Calu3 (cell line): Measurements from ENCODE around the gene SKI. TPM values are rescaled to one million over a fixed set of nuclear protein-coding genes. Genes with fewer than 3 reads are reported as not detected.

Source experiments
- BruUV-seq: library from RNA; stranded (reverse); fragments of 400-500 nt; replicated peaks from 2 replicates; lab custom pipeline; 2021; lab: Mats Ljungman, UMichigan
- CTCF ChIA-PET: fragments of 300-600 bp; sonication (Branson Sonifier 250); formaldehyde crosslinking; loops from one replicate; lab custom pipeline; 2022; ENCODE audit warnings: antibody characterized with exemption; lab: Charles Lee
- DNase-seq: peaks from one replicate; pipeline ENCODE4 v3.0.0; 2022
- H3K27ac Mint-ChIP-seq: one replicate; pipeline ENCODE4 v1.8.0; 2022; ENCODE audit warnings: mixed read lengths; ENCODE audit not compliant: unreplicated experiment
- H3K27me3 Mint-ChIP-seq: one replicate; pipeline ENCODE4 v1.8.0; 2022; ENCODE audit warnings: mixed read lengths; ENCODE audit not compliant: unreplicated experiment
- H3K36me3 Mint-ChIP-seq: one replicate; pipeline ENCODE4 v1.8.0; 2022; ENCODE audit warnings: mild to moderate bottlenecking, moderate library complexity, mixed read lengths; ENCODE audit not compliant: insufficient read depth, unreplicated experiment
- H3K4me1 Mint-ChIP-seq: one replicate; pipeline ENCODE4 v1.8.0; 2022; ENCODE audit warnings: mild to moderate bottlenecking, low read depth, mixed read lengths; ENCODE audit not compliant: unreplicated experiment
- H3K4me3 Mint-ChIP-seq: one replicate; pipeline ENCODE4 v1.8.0; 2022; ENCODE audit warnings: mild to moderate bottlenecking, low read depth, moderate library complexity, mixed read lengths; ENCODE audit not compliant: unreplicated experiment
- H3K9me3 Mint-ChIP-seq: one replicate; pipeline ENCODE4 v1.8.0; 2022; ENCODE audit warnings: low read depth, mixed read lengths; ENCODE audit not compliant: unreplicated experiment
- intact Hi-C: fragments of 100-400 bp; cut with micrococcal nuclease; formaldehyde crosslinking; loops from one replicate; pipeline ENCODE4 v1.10.0; 2022; ENCODE audit not compliant: unreplicated experiment
- total RNA-seq: library from RNA; stranded (reverse); gene quantifications from 2 replicates; pipeline ENCODE4 v1.2.3, GENCODE V29; 2022
- TF ChIP-seq, protein P1 (sequence below): fragments of 200-600 bp; IDR thresholded peaks from one replicate; pipeline ENCODE4 v1.8.0; 2022; ENCODE audit warnings: antibody characterized with exemption; ENCODE audit not compliant: unreplicated experiment

Gene SKI
- total RNA-seq, 1 experiment from 2014 or later = 33.8 TPM

DNA sequence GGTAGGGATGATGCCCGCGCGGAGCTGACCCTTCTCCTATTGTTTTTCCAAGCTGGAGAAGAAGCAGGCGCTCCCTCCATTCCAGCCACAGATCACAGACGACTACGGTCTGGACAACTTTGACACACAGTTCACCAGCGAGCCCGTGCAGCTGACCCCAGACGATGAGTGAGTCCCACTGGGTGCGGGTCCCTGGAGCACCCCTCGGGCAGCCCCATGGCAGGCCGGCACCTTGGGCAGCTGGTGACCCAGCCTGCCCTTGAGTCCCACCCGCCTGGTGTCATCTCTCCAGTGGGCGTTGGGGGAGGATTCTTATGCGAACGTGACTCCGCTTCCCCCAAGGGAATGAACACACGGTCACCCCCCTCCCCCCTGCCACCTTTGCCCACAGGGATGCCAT lies 43.6 kb upstream of the SKI start:
- H3K9me3 Mint-ChIP-seq = no peaks in the 10 kb centered on the region

DNA sequence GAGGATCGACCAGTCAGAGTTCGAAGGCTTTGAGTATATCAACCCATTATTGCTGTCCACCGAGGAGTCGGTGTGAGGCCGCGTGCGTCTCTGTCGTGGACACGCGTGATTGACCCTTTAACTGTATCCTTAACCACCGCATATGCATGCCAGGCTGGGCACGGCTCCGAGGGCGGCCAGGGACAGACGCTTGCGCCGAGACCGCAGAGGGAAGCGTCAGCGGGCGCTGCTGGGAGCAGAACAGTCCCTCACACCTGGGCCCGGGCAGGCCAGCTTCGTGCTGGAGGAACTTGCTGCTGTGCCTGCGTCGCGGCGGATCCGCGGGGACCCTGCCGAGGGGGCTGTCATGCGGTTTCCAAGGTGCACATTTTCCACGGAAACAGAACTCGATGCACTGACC lies 43.2 kb upstream of the SKI start:
- Mint-ChIP-seq H3K27me3 (no peaks in the 10 kb centered on the region), H3K27ac (no peak overlapping the region), H3K36me3 (peaks cover 21% of the 10 kb centered on the region), H3K9me3 (no peaks in the 10 kb centered on the region), H3K4me3 (no peak overlapping the region), H3K4me1 (no peaks in the 10 kb centered on the region)
- TF ChIP-seq, protein P1, sequence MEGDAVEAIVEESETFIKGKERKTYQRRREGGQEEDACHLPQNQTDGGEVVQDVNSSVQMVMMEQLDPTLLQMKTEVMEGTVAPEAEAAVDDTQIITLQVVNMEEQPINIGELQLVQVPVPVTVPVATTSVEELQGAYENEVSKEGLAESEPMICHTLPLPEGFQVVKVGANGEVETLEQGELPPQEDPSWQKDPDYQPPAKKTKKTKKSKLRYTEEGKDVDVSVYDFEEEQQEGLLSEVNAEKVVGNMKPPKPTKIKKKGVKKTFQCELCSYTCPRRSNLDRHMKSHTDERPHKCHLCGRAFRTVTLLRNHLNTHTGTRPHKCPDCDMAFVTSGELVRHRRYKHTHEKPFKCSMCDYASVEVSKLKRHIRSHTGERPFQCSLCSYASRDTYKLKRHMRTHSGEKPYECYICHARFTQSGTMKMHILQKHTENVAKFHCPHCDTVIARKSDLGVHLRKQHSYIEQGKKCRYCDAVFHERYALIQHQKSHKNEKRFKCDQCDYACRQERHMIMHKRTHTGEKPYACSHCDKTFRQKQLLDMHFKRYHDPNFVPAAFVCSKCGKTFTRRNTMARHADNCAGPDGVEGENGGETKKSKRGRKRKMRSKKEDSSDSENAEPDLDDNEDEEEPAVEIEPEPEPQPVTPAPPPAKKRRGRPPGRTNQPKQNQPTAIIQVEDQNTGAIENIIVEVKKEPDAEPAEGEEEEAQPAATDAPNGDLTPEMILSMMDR = no peak
- CTCF ChIA-PET = no interaction called here
- intact Hi-C loops = no loop called here
- DNase-seq = no peak
- no TSS peak for BruUV-seq

More for the DNA sequence above, 43.6 kb upstream of the SKI start:
- peaks cover 17% of the 10 kb centered on the region for H3K36me3 Mint-ChIP-seq
- no peaks in the 10 kb centered on the region for H3K4me1 Mint-ChIP-seq
- TF ChIP-seq, protein P1 = no peak
- BruUV-seq = no TSS peak
- intact Hi-C loops = no loop called here
- no peak overlapping the region for H3K27ac Mint-ChIP-seq
- DNase-seq = no peak
- CTCF ChIA-PET = no interaction called here
- H3K27me3 Mint-ChIP-seq = no peaks in the 10 kb centered on the region
- H3K4me3 Mint-ChIP-seq = no peak overlapping the region

DNA sequence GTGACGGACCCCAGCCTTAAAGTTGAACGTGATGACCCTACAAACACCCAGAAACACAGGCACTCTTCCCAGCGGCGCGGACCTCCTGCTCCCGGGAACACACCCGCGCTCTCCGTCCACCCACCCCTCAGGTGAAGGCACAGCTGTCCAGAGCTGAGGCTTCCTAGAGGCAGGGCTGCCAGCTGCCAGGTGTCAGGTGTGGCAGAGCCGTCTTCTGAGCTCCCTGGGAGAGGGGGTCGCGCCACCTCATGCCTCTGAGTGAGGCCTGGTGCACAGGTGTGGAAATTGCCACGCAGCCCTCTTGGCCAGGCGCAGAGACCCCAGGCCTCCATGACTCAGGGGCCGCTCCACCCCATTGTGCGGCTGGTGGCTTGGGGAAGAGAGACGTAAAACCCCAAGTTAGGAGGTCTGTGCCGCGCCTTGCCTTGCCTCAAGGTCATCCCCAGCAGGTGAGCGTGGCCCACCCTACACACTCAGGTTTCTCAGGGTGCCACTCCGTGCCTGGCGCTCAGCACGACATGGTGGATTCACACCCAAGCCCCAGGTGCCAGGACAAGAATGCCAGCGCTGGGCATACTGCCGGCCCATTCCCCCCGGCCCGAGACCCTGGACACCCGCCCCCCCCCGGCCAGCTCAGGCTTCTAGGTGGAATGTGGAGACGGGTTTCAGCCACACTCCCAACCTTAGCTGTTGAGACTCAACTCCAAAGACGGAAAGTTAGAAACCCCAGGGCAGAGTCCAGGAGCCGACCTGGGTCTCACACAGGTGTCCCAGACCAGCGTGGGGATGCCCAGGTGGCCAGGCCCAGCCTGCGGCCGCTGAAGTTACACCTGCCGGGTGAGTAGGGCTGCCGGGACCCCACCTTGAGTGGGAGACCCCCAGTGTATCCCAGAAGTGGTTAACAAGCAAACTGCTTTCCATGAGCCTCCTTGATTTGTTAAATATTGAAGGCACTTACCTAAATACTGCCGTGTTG lies 42.0 kb upstream of the SKI start:
- intact Hi-C loops = no loop called here
- Mint-ChIP-seq H3K9me3 (no peaks in the 10 kb centered on the region), H3K4me1 (no peaks in the 10 kb centered on the region), H3K4me3 (no peak overlapping the region), H3K36me3 (peaks cover 24% of the 10 kb centered on the region), H3K27ac (no peak overlapping the region), H3K27me3 (no peaks in the 10 kb centered on the region)
- TF ChIP-seq, protein P1 = no peak
- CTCF ChIA-PET = no interaction called here
- no TSS peak for BruUV-seq
- DNase-seq = no peak

DNA sequence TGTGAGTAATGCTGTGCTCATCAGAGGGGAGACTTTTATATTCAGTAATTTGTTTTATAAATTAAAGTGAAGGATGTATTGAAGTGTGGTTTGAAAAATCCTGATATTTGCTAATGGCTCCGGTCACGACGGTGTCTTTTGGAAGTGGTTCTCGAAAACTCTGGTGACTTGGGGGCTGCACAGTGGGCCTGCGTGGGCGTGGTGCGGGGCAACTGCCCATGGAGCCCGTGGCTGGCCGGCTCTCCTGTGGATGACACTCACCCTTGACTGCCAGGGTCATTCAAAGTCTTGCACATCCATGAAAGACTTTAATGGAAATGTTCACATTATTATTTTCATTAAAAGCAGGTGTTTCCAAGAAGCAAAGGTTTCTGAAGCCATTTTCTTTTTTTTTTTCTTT lies 41.2 kb upstream of the SKI start:
- H3K36me3 Mint-ChIP-seq = peaks cover 25% of the 10 kb centered on the region
- CTCF ChIA-PET = no interaction called here
- TF ChIP-seq, protein P1 = no peak
- H3K4me1 Mint-ChIP-seq = no peaks in the 10 kb centered on the region
- no peaks in the 10 kb centered on the region for H3K9me3 Mint-ChIP-seq
- H3K4me3 Mint-ChIP-seq = no peak overlapping the region
- intact Hi-C loops = no loop called here
- DNase-seq = no peak
- no peaks in the 10 kb centered on the region for H3K27me3 Mint-ChIP-seq
- no TSS peak for BruUV-seq
- no peak overlapping the region for H3K27ac Mint-ChIP-seq
